G401.6 (cell line): Measurements from ENCODE around the gene MSANTD4.
"Not testable (repeated sequence)": the region's sequence is repeated elsewhere in the genome, so short reads cannot be mapped to it uniquely, and the experiment has no call there.

Source experiments
- FAIRE-seq: peaks from 2 replicates; lab custom pipeline; 2012; peaks lifted over from hg19 to GRCh38; lab: Jason Lieb, UNC

MSANTD4 gene

DNA sequence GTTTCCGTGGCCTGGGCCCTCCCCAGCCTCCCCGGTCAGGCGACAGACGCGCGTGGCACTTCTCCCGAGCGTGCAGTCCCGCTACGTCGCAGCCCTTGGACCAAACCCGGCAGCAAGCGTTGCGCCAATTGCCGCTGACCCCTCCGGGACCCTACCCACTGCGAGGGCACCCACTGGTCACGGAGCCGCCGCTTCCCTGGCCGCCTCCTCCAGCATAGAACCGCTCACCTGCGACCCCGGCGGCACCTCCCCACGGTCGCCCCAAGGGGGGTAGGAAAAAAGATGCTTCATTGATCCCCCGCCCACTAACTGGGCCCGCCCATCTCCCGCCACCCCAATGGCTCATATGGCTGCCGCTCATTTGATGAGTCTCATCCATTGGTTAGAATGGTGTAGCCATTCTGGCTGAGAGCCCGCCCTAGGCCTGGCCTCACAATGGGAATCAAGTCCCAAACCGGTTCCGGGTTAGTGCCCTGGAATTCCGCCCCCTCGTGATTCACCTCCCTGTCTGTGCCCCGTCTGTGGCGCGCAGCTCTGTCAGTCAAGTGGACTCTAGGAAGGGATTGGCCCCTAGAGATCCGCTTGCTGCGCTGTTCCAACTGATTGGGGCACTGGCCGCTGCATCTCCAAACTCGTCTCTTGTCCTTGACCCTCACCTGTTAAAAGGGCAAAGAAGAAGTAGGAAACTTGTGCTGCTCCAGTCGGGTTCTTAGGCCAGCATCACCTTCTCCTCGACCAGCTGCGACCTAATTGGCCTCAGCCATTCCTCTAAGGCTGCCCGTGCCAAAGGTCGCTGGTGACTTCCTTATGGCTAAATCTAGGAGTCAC, at the start of gene MSANTD4:
TSS of gene MSANTD4 (minus strand) at position 274 of the 828 bp plus-strand sequence. CDS start 11,323 bp downstream, outside the sequence.
- FAIRE-seq: peak; percentile 98

DNA sequence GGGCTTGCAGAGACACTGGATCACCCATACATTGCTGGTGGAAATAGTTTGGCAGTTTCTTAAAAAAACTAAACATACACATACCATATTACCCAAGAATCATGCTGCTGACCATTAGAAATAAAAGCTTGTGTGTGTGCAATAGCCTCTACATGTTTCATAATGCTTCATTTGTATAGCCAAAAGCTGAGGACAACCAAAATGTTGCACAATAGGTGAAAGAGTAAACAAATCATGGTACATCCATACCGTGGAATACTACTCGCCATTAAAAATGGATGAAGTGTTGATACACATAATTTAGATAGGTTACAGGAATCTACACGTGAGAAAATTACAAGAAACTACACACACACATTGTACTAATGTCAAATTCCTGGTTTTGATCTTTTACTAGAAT, 48.6 kb upstream of the MSANTD4 start:
- no peak for FAIRE-seq

DNA sequence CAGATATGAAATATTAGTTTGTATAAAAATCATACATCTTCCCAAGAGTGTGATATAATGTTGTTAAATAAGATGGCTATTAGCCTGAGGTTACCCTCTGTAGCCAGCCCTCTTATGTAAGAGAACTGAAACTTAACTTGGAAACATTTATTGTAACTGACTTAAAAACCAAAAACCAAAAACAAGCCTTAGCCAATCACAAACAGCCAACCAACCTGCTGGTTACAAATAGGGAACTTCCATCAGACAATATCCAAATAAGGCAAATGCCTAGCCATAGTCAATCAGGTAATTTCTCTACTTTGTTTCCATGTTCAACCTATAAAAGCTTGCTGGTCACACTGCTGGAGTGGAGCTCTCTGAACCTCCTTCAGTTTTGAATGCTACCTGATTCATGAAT, 41.0 kb upstream of the MSANTD4 start:
- no peak for FAIRE-seq

DNA sequence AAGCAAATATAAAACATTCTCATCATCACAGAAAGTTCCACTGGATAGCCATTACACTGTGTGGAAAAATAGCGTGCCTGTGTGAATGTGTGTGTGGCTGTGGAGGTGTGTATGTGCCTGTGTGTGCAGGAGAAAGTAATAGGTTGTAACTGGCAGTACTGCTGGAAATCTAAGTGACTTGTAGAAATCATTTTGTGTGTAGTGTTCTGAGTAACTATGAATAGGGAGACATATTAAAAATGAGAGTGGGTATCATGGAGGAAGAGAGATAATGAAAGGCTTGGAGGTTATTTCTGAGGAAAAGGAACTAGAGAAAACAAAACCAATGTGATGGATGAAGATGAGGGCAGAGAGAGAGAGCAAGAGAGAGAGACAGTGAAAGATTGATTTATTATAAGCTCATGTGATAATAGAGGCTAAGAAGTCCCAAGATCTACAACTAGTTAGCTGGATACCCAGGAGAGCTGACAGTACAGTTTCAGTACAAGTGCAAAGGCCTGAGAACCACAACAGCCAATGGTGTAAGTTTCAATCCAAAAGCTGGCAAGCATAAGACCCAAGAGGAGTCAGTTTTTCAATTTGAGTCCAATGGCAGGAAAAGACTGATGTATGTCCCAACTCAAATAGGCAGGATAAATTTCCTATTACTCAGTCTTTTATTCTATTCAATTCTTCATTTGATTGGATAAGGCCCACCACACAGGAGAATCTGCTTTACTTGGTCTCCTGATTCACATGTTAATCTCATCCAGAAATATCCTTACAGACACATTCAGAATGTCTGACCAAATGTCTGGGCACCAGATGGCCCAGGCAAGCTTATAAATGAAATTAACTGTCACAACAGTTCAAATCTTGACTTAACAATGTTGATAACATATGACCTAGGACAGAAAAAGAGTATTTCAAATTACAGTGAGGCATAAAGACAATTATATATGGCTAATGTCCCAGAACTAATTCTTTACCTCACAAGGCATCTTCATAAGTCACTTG, 40.2 kb upstream of the MSANTD4 start:
- FAIRE-seq: no peak

DNA sequence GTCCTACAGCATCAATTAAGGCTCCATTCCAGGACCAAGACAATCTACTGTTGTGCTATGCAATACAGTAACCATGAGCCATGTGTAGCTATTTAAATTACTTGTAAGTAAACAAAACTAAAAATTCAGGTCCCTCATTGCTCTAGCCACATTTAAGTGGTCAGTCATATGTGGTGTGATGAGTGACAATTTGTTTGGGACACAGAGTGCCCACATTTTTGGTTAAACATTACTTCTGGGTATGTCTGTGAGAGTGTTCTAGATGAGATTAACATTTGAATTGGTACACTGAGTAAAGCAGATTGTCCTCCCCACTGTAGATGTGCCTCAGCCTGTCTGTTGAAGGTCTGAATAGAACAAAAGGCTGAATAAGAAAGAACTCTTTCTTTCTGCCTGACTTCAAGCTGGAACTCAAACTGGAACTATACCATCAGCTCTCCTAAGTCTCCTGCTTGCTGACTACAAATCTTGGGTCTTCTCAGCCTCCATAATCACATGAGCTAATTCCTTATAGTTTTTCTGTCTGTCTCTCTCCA, 39.3 kb upstream of the MSANTD4 start:
- no peak for FAIRE-seq

DNA sequence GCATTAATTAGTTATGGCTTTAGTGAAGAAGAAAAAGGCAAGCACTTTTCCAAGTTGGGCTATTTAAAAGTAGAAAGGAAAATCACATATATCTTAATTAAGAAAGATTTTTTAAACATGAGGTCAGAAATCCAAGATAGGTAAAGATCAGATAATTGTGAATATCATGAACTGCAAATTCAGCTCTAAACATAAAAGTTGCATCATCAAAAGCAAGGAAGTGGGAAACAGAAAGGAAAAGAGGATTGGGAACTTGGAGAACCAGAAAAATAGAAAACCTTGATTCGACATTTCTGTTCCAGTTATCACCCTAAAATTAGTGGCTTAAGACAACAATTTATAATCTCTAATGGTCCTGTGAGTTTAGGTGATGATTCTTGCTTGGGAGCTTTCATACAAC, 37.6 kb upstream of the MSANTD4 start:
- no peak for FAIRE-seq

DNA sequence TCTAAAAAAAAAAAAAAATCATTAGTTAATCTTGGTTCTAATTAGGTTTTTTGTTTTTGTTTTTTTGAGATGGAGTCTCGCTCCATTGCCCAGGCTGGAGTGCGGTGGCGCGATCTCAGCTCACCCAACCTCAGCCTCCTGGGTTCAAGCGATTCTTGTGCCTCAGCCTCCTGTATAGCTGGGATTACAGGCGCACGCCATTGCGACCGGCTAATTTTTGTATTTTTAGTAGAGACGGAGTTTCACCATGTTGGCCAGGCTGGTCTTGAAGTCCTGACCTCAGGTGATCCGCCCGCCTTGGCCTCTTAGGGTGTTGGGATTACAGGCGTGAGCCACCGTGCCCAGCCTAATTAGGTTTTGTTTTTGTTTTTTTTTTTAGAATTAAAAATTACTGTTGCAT, 36.3 kb upstream of the MSANTD4 start:
- FAIRE-seq: not testable (repeated sequence)

DNA sequence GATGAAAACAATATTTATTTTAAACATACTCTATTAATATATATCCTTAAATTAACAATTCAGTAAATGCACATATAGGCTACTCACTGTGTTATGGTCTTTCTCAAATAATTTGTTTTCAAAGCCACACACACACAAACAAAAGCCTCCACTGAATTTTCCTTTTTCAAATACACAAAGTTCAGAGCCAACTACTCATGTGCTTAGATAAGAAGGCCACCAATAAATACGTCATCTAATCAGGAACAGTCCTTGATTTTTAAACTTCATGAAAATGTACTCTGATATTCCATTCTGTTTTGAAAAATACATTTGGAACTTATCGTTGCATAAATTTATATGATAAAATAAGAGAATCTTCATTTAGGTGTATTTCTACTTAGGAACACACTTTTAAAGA, 29.1 kb upstream of the MSANTD4 start:
- no peak for FAIRE-seq

DNA sequence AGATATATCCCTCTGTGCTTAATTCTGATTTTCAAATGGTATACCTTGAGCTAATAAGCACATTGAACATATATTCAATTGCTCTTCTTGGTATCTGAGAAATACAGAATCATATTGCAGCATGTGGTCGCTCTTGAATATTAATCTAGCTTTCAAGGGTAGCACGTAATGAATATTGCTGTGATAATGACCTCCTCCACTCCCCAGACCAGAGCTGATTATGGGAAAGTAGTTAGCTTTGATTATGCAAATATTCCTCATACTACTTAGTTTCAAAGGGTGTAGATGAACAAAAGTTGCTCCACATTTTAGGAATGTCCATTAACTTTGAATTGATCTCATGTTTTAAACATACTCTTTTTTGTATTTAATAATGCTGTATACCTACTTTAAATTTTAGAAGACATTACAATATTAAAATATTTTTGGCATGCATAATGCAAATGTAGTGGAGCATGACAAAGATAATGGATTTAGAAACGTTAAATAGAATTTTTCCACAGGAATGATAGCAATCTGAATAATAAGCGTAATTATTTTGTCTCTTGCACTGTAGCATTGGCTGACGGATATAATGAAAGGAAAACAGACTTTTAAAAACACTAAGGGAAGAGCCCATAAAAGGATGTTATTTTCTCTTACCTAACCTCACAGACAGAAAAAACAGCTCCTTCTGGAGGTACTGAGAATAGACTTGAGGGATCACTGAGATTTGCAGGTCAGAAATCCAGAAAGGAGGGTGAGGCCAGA, 27.9 kb upstream of the MSANTD4 start:
- FAIRE-seq: no peak

DNA sequence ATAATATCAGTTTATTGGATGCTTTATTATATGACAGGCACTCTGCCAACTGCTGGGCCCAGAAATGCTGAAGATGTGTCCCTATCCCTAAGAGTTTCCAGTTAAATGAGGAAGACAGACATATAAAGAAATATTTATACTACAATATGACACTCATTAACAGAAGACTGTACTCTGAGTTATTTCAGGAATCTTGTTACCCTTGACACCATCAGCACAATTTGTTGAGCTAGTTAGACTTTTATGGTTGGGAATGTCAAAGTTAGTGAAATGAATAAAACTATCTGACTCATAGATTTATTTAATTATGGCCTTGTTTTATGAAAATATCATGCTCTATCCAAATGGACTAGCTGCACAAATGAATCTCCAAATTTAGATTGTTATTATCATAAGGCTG, 25.6 kb upstream of the MSANTD4 start:
- no peak for FAIRE-seq

DNA sequence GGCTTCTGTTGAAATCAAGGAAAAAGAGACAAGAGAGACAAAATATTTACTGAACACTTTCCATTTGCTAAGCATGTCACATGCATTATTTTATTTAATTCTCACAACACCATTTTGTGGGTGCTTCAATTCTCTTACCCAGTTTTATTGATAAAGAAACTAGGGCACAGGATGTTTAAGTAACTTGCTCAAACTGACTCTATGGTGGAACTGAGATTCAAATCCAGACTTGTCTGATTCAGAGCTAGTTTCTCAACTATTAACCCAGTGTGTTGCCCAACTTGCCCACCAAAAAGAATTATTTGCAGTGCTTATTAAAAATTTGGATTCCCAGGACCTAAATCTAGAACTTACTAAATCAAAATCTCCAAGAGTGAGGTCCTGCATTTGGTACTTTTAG, 21.5 kb upstream of the MSANTD4 start:
- no peak for FAIRE-seq

DNA sequence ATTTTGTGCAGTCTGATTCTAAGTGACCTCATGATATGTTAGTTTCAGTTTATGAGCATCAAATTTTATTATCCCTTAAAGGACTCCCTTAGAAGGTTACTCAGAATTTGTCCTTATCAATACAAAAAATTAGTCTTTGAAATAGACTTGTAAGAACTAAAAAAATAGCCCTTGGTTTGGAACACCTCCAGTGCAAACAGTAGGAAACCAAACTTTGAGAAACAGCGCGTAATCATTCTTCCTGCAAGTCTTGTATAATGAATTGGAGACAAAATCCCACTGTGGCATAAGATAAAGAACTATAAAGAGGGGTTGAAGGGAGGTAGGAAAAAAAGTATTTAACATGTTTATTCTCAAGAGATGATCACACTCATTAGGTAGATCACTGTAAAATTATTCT, 10.8 kb upstream of the MSANTD4 start:
- no peak for FAIRE-seq

DNA sequence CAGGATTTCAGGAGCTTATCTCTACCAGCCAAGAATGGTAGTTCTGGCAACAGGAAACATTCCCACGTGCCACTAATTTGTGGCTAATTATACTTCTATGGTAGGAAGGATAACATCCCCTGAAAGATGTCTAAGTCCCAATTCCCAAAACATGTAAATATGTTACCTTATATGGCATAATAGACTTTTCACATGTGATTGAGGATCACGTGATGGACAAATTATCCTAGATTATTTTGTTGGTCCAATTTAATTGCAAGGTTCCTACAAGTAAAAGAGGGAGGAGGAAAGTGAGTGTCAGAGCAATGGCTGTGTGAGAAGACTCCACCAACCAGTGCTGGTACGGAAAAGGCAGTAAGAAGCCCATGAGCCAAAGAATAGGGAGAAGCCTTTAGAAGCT, 9.9 kb upstream of the MSANTD4 start:
- no peak for FAIRE-seq

DNA sequence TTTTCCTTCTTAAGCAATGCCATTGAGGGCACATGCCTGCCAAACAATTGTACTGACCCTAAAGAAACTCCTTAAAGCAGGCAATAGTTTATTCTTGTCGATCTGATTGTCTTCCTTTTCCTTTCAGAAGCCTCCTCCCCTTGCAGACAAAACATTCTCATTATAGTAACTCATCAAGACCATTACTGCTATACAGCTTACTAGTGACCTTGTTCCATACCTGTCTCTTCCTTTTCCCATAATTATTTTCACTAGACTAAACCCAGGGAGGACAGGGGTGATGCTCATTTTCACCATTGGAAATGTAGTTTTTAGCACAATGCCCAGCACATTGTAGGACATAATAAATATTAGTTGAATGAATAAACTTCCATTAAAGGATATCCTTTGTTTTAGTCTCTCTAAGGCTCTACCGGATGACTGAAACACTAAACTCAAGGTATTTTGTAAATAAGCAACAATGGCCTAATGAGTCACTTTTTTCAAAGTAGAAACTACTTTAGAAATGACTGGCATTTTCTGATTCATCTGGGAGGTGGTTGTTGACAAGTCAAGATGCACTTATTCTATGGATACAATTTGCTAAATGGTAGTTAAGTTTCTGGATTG, 9.3 kb upstream of the MSANTD4 start:
- no peak for FAIRE-seq

DNA sequence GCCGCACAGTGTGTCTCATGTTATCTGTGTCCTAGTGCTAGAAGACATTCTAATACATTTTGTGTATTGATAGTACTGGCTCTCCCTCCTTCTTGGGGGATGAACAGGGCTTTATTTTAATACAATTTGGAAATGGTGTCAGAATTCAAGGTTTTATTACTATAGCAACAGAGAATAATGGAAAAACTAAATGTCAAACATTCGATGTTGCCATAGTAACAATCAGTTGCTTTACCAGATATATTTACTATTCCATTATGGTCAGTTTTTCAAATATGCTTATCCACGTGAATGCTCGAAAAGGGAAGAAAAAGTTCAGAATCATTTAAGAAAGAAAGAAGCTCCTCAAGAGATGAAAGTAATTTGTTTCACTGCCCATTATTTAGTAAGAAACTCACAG, 8.6 kb upstream of the MSANTD4 start:
- FAIRE-seq: no peak

DNA sequence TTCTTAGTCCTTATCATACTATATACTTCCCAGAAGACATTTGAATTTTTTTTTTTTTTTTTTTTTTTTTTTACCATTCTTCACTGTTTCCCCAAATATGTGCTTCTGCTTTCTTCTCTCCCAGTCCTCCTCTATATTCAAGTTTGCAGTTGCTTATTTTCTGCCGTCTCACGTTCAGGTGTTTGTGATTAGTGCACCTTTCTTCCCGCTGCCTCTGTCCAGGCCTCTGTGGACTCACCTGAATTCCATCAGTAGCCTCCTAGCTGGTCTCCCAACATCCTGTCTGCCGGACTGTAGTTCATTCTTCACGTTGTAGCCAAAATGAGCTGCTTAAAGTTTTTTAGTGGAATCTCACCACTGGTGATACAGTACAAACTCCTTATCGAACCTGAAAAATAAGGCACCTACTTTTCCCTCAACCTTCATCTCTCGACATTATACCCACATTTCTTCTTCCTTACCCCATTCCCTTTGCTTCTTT, 795 bp upstream of the MSANTD4 start:
- FAIRE-seq: no peak

DNA sequence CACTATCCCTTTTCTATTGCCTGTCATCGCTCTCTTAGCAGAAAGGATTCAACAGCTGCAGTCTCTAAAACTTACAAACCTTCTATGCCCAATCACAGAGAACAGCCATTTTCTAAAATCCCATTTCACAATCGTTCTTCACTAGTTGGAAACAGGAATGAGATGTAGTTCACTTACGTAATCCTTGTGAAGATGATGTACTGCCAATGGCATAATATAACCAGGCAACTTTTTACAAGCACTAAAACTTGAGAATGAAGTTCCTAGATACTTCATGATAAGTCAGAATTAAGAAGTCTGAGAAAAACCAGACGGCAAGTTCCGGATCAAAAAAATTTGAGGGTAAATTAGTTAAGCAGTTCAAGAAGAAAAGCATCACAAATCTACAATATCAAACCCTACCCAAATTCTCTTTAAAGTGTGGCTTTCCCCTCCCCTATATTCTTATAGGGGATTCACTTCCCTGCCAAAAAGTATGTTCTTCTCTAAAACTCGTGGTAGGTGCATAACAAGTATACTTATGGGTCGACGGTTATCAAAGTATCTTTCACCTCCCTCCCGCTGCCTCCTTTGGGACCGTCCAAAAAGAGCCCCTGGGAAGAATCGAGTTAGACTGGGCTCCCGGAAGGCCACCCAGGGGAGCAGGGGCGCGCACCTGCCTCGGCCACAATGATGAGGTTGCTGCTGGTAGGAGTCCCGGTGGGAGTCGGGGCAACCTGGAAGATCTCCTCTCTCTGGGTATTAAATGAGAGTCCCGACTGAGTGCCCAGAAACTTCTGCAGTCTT, 666 bp downstream of the MSANTD4 start:
- FAIRE-seq: no peak

DNA sequence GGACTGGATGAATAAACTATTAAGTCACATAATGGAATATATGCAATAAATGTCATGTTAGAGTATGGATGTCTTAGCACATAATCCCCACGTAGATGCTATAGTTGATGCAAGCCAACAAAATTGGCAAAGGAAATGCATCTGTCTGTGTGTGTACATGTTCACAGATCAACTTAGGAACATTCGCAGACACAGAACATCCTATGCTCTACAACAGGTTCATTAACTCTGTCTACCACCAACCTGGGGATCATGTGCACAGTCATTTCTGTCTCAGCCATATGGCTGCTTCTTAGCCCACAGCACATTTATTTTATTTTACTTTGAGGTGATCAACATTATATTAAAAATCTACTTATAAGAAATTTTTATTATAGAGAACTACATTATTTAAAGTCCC, 4.9 kb downstream of the MSANTD4 start:
- FAIRE-seq: no peak

DNA sequence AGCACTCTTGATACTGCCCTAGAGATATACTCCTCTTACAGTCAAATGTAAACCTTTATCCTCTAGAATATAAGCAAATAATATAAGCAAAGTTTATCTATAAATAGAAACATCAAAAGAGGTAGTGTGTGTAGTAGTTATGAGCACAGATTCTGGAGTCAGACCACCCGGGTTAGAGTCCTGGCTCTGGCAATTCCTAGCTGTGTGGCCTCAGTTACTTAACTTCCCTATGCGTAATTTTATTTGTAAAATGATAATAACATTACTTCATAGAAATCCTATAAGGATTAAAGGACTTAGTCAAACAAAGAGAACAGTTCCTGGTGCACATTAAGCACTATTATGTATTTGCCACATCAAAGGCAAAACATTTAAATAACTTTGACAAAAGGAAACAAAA, 7.0 kb downstream of the MSANTD4 start:
- no peak for FAIRE-seq

DNA sequence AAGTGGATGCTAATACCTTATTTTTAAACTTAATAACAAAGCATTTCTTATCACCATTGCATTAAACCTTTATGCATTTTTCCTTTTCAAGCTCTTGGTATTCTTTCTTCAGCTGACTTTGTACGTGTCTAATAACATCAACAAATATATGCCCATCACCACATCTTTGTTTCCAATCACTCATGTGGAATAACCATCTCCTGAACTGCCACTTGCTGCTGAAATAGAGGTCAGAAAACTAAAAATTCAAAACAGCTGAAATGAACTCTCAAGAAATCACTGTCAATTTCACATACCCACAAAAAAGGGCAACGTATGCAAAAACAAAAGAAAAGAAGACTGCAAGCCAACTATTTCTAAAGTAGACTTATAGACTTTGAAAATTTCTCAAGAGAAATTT, 7.4 kb downstream of the MSANTD4 start:
- FAIRE-seq: no peak

DNA sequence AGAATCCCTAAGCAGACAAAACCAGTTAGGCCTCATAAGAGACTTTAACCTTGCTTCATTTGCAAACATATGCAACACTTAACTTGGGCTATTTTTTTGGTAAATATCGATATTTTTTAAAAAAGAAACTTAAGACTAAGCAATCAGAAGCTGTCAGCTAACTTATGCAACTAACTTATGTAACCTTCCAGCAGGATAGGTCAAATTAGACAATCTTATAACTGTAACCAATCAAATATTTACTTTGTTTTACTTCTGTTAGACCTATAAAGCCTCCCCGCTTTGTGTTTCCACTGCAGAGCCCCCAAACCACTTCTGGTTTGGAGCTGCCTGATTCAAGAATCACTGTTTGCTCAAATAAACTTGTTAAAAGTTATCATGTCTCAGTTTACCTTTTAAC, 8.0 kb downstream of the MSANTD4 start:
- FAIRE-seq: no peak
